GM13976 (cell line): ENCODE data around the gene LAMA4.

Experiments used
- DNase-seq: peaks from one replicate; pipeline ENCODE4 v3.0.0; 2012; ENCODE audit warnings: low spot score
- in situ Hi-C: fragments of 300-500 bp; cut with MboI; formaldehyde crosslinking; loops from one replicate; pipeline ENCODE4 v1.12.0; 2022; ENCODE audit warnings: low sequenced_read_pairs, mixed read lengths, inconsistent platforms; ENCODE audit not compliant: unreplicated experiment
- TF ChIP-seq, protein P1 (sequence below): IDR thresholded peaks from 2 replicates; pipeline ENCODE4 v1.5.1; 2012; ENCODE audit warnings: borderline replicate concordance, mild to moderate bottlenecking; ENCODE audit not compliant: insufficient read depth; ENCODE audit errors: extremely low read depth, missing control alignments, control extremely low read depth

Gene LAMA4

DNA sequence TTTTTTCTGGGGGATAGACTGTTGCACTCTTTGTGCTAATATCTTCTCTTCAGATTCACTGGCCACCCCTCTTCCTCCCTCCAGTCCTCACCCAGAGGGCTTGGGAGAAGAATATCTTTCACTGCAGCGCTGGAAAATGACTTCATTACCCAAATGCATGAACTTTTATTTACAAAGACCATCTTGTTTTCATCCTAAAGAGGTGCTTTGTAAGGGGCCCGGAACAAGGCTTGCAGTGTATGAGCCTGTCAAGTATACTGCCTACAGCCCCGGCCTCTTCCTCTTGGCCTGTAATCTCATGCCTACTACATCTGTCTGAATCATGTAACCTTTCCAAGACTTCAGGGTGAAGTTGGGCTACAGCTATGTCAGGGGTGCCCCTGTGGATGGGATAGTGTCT is 554 bp upstream of the LAMA4 start:
- in situ Hi-C loops: no loop called here
- TF ChIP-seq, protein P1, sequence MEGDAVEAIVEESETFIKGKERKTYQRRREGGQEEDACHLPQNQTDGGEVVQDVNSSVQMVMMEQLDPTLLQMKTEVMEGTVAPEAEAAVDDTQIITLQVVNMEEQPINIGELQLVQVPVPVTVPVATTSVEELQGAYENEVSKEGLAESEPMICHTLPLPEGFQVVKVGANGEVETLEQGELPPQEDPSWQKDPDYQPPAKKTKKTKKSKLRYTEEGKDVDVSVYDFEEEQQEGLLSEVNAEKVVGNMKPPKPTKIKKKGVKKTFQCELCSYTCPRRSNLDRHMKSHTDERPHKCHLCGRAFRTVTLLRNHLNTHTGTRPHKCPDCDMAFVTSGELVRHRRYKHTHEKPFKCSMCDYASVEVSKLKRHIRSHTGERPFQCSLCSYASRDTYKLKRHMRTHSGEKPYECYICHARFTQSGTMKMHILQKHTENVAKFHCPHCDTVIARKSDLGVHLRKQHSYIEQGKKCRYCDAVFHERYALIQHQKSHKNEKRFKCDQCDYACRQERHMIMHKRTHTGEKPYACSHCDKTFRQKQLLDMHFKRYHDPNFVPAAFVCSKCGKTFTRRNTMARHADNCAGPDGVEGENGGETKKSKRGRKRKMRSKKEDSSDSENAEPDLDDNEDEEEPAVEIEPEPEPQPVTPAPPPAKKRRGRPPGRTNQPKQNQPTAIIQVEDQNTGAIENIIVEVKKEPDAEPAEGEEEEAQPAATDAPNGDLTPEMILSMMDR: no peak
- DNase-seq: no peak

DNA sequence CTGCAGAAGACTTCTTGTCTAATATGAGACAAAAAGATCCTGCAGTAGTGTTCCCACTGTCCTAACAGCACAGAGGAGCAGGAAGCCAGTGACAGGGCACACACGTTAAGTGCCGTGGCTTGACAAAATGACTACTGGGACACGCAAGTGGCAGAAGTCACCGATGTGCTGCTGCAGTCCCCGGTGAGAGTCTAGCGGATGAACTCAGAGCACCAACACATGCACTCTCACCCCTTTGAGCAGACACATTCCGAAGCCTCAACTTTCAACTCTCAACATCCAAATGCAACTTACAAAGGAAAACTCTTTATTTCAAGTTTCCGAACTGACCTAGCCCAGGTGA is 898 bp downstream of the LAMA4 start:
- peak; percentile 28 for DNase-seq
- TF ChIP-seq, protein P1: no peak
- in situ Hi-C loops: no loop called here

- no peak for DNase-seq
- TF ChIP-seq, protein P1: no peak
- in situ Hi-C loops: no loop called here
Observed at GRCh38 chr6:112252571-112253497, 1.5 kb downstream of the LAMA4 start.

DNA sequence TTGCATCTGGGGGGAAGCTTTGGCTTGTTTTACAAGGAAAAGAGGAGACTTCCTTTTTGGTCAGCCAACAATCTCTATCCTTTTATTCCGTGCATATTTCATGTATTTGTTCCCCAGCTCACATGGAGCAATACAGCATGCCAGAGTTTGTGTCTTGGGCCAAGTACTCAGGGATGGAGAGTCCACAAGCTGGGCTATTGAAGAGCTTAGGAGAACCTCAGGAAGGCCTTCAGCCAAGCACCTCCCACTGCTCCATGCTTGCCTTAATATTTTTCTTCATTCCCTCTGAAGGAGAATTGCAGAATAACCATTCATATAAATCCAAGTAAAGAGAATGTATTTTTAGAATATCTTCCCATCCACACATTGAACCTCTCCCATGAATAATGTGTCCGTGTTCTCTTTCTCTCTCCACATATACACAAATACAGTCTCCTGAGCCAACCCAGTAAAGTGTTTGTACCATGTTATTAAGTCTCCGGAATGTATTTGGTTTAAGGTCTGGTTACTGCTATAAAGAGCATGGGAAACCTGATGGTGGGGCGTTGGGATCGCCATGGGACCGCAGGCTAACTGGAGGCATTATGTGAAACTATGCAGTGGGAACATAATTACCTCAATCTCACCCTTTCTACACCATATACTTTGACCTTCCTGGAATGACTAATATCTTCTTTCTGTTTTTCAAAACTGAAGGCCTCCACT is 3.0 kb downstream of the LAMA4 start:
- TF ChIP-seq, protein P1: no peak
- no peak for DNase-seq
- in situ Hi-C loops: no loop called here

DNA sequence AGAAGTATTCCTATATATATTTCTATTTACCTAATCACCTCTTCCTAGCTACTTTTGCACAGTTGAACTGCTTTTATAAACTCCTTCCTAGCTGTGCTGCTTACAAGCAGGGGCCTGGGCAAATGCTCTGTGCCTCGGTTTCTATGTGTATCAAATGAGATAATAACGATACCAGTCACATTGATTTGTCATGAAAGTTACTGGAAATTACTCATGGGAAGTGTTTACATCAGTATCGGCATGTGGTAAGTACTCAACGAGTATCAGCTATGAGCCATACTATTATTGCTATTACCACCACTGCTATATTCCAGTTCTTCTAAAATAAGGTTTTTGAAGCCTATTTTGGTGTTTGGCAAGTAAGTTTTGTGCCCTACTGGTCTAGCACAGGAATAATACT is 4.9 kb downstream of the LAMA4 start:
- TF ChIP-seq, protein P1: no peak
- in situ Hi-C loops: no loop called here
- no peak for DNase-seq

GRCh38 chr6:112247275-112247674 is 7.1 kb downstream of the LAMA4 start:
- no peak for DNase-seq
- in situ Hi-C loops: no loop called here
- TF ChIP-seq, protein P1: no peak
